HepG2 (cell line): ENCODE data around the gene ESPNL. TPM values are rescaled to one million over a fixed set of nuclear protein-coding genes. Genes with fewer than 3 reads are reported as not detected.
A peak's percentile ranks its signal among the peaks of the same experiment; 100 is the strongest.

ENCODE experiments used
- AGO2 ChIP-seq: fragments of 200-400 bp; formaldehyde crosslinking; optimal IDR thresholded peaks from 2 replicates; pipeline ENCODE3; 2017; ENCODE audit warnings: mild to moderate bottlenecking, low read depth, low read length, moderate library complexity
- BRD4 ChIP-seq: sonication (generic); formaldehyde crosslinking; IDR thresholded peaks from 2 replicates; pipeline ENCODE4 v1.4.0; 2020; ENCODE audit warnings: missing genetic modification reagents
- CHD2 ChIP-seq: IDR thresholded peaks from 2 replicates; pipeline ENCODE4 v1.6.1; 2011; ENCODE audit warnings: low read depth, low read length, improper control_type of control experiment
- HIVEP1 ChIP-seq: sonication (generic); formaldehyde crosslinking; IDR thresholded peaks from 2 replicates; pipeline ENCODE4 v1.4.0; 2020; ENCODE audit warnings: mild to moderate bottlenecking, missing genetic modification reagents
- MZF1 ChIP-seq: sonication (generic); formaldehyde crosslinking; IDR thresholded peaks from 2 replicates; pipeline ENCODE4 v1.8.1; 2023; ENCODE audit warnings: mild to moderate bottlenecking, missing genetic modification reagents, borderline replicate concordance
- NFIB ChIP-seq: sonication (generic); formaldehyde crosslinking; IDR thresholded peaks from 2 replicates; pipeline ENCODE4 v1.9.0; 2021; ENCODE audit warnings: missing genetic modification reagents, mild to moderate bottlenecking, borderline replicate concordance
- NFIC ChIP-seq: IDR thresholded peaks from 2 replicates; pipeline ENCODE4 v1.6.1; 2012; ENCODE audit warnings: mild to moderate bottlenecking, low read length, inconsistent platforms
- PITX1 ChIP-seq: sonication (generic); formaldehyde crosslinking; IDR thresholded peaks from 2 replicates; pipeline ENCODE4 v1.5.1; 2020; ENCODE audit warnings: mild to moderate bottlenecking, missing genetic modification reagents
- SAP130 ChIP-seq: IDR thresholded peaks from 2 replicates; pipeline ENCODE4 v1.6.1; 2016; ENCODE audit warnings: low read depth
- SNAPC4 ChIP-seq: sonication (generic); formaldehyde crosslinking; IDR thresholded peaks from 2 replicates; pipeline ENCODE4 v1.4.0; 2020; ENCODE audit warnings: mild to moderate bottlenecking, missing genetic modification reagents
- SP2 ChIP-seq: sonication (generic); formaldehyde crosslinking; IDR thresholded peaks from 2 replicates; pipeline ENCODE4 v1.5.1; 2020; ENCODE audit warnings: mild to moderate bottlenecking, missing genetic modification reagents
- YEATS4 ChIP-seq: sonication (generic); formaldehyde crosslinking; IDR thresholded peaks from 2 replicates; pipeline ENCODE4 v1.4.0; 2020; ENCODE audit warnings: missing genetic modification reagents, borderline replicate concordance
- ZBTB10 ChIP-seq: sonication (generic); formaldehyde crosslinking; IDR thresholded peaks from 2 replicates; pipeline ENCODE4 v1.4.0; 2020; ENCODE audit warnings: missing genetic modification reagents, borderline replicate concordance
- ZNF17 ChIP-seq: sonication (generic); formaldehyde crosslinking; IDR thresholded peaks from 2 replicates; pipeline ENCODE4 v1.5.0; 2020; ENCODE audit warnings: mild to moderate bottlenecking, missing genetic modification reagents
- ZNF331 ChIP-seq: sonication (generic); formaldehyde crosslinking; IDR thresholded peaks from 2 replicates; pipeline ENCODE4 v1.4.0; 2020; ENCODE audit warnings: missing genetic modification reagents
- ZNF549 ChIP-seq: sonication (generic); formaldehyde crosslinking; IDR thresholded peaks from 2 replicates; pipeline ENCODE4 v1.5.0; 2020; ENCODE audit warnings: missing genetic modification reagents
- ZNF557 ChIP-seq: sonication (generic); formaldehyde crosslinking; IDR thresholded peaks from 2 replicates; pipeline ENCODE4 v1.4.0; 2020; ENCODE audit warnings: missing genetic modification reagents
- ZNF687 ChIP-seq: sonication (generic); formaldehyde crosslinking; IDR thresholded peaks from 2 replicates; pipeline ENCODE4 v1.5.1; 2020; ENCODE audit warnings: mild to moderate bottlenecking, missing genetic modification reagents, moderate library complexity
- ZNF816 ChIP-seq: sonication (generic); formaldehyde crosslinking; IDR thresholded peaks from 2 replicates; pipeline ENCODE4 v1.8.0; 2022; ENCODE audit warnings: missing genetic modification reagents, mild to moderate bottlenecking, borderline replicate concordance
- polyA plus RNA-seq, 8 experiments: library from polyadenylated mRNA; depleted of rRNA in 3 of 8; stranded (reverse) in 7 of 8; unstranded in 1 of 8; fragments of >200 nt; fragmentation: Illumina TruSeq in 4 of 8; extraction: Trizol in 4 of 8; gene quantifications; 2 replicates each; pipeline versions ENCODE4 v1.2.1 to v1.2.3, GENCODE V29; 2011 to 2016; ENCODE audit warnings: low read depth in 4 of 8, missing spikeins in 1 of 8, mixed read lengths in 1 of 8; ENCODE audit not compliant: insufficient read depth in 1 of 8
- total RNA-seq, 5 experiments: library from RNA; depleted of rRNA; stranded (reverse); fragments of >200 nt; fragmentation: Illumina TruSeq; extraction: Trizol; gene quantifications; 2 replicates each; pipeline ENCODE4 v1.2.3, GENCODE V29; 2016; ENCODE audit warnings: low read depth in 1 of 5

The ESPNL gene
- total and polyA plus RNA-seq, 2 of the 13 experiments (the other 11 are each of a cell fraction or from before 2014, with no cell fraction given) = 0.45 to 0.80 TPM

GRCh38 chr2:238108423-238109183 lies 8.5 kb downstream of the ESPNL start (continued):
- TF ChIP-seq ZNF816 (CRISPR knock-in tag) (no peak), ZBTB10 (no peak), ZNF331 (no peak), CHD2 (no peak), ZNF549 (0 out of 2 replicates have a peak, but pooled peaks have one; percentile 56), ZNF687 (peak; percentile 63), SAP130 (CRISPR knock-in tag) (peak; percentile 20; the same call in 1 of the 2 replicates), BRD4 (peak; percentile 60; the same call in 1 of the 2 replicates), NFIC (no peak), MZF1 (CRISPR knock-in tag) (no peak), ZNF17 (CRISPR knock-in tag) (no peak), SNAPC4 (CRISPR knock-in tag) (no peak), PITX1 (CRISPR knock-in tag) (no peak), HIVEP1 (no peak), AGO2 (no peak), YEATS4 (CRISPR knock-in tag) (peak; percentile 46; the same call in 1 of the 2 replicates), NFIB (no peak), ZNF557 (CRISPR knock-in tag) (no peak), SP2 (CRISPR knock-in tag) (no peak)
